T-cell (primary cell): Measurements from ENCODE around the gene SEC63. TPM values are rescaled to one million over a fixed set of nuclear protein-coding genes. Genes with fewer than 3 reads are reported as not detected.
"Not testable (repeated sequence)": the region's sequence is repeated elsewhere in the genome, so short reads cannot be mapped to it uniquely, and the experiment has no call there.

Experiments
- ATAC-seq, 4 experiments: fragments of 200-7000 bp in 3 of 4; fragments of 150-1000 bp in 1 of 4; cut with Tn5 transposase; replicated peaks in 1 of 4; 1 replicate in 3 of 4; 2 replicates in 1 of 4; pipeline ENCODE4 v1.10.0; 2021; ENCODE audit warnings: moderate library complexity in 3 of 4, mild to moderate bottlenecking in 2 of 4, moderate number of reproducible peaks in 1 of 4
- CTCF ChIA-PET, 2 donors: fragments of 300-600 bp; sonication (Branson Sonifier 250); formaldehyde crosslinking; loops; one replicate each; lab custom pipeline; 2022; ENCODE audit warnings: antibody characterized with exemption in 2 of 2; lab: Charles Lee
- POLR2A ChIA-PET, 2 donors: fragments of 300-600 bp; sonication (Branson Sonifier 250); formaldehyde crosslinking; loops; one replicate each; lab custom pipeline; 2022; ENCODE audit warnings: antibody characterized with exemption in 2 of 2; lab: Charles Lee
- DNase-seq, 35 experiments: peaks; one replicate each; pipeline versions ENCODE4 v3.0.0 to v3.0.0-alpha.2; 2013 to 2023
- H3K27ac ChIP-seq: one replicate; pipeline ENCODE4 v1.5.1; 2013; ENCODE audit warnings: low read length
- H3K27me3 ChIP-seq, 2 experiments: replicated peaks in 1 of 2; 1 replicate in 1 of 2; 2 replicates in 1 of 2; pipeline versions ENCODE4 v1.6.1 to v1.7.0; 2013; ENCODE audit warnings: low read length in 1 of 2, mixed read lengths in 1 of 2; ENCODE audit not compliant: control insufficient read depth in 2 of 2, insufficient read depth in 2 of 2; ENCODE audit errors: extremely low read depth in 1 of 2
- H3K36me3 ChIP-seq, 2 donors: 1 replicate in 1 of 2; 2 replicates in 1 of 2; pipeline versions ENCODE4 v1.6.1 to v1.7.0; 2013; ENCODE audit warnings: low read length in 1 of 2; ENCODE audit not compliant: control insufficient read depth in 2 of 2, insufficient read depth in 1 of 2; ENCODE audit errors: extremely low read depth in 1 of 2
- H3K4me1 ChIP-seq, 2 experiments: 1 replicate in 1 of 2; 2 replicates in 1 of 2; pipeline versions ENCODE4 v1.6.1 to v1.7.0; 2013; ENCODE audit warnings: low read length in 2 of 2, mixed read lengths in 1 of 2; ENCODE audit not compliant: insufficient read depth in 2 of 2, control insufficient read depth in 1 of 2; ENCODE audit errors: extremely low read depth in 1 of 2
- H3K4me3 ChIP-seq, 2 donors: 1 replicate in 1 of 2; 2 replicates in 1 of 2; pipeline versions ENCODE4 v1.5.1 to v1.7.0; 2013; ENCODE audit warnings: mild to moderate bottlenecking in 2 of 2, low read length in 1 of 2, moderate library complexity in 1 of 2; ENCODE audit not compliant: control insufficient read depth in 1 of 2; ENCODE audit errors: extremely low read depth in 1 of 2
- H3K9me3 ChIP-seq: 2 replicates; pipeline ENCODE4 v1.7.0; 2013
- H3K27ac Mint-ChIP-seq, 2 donors: one replicate each; pipeline ENCODE4 v1.8.0; 2020 to 2021; ENCODE audit warnings: mild to moderate bottlenecking in 2 of 2, mixed read lengths in 2 of 2
- H3K27me3 Mint-ChIP-seq, 2 donors: one replicate each; pipeline ENCODE4 v1.8.0; 2021 to 2022; ENCODE audit warnings: mixed read lengths in 2 of 2
- H3K36me3 Mint-ChIP-seq: one replicate; pipeline ENCODE4 v1.8.0; 2021; ENCODE audit warnings: mixed read lengths
- H3K4me1 Mint-ChIP-seq, 3 donors: one replicate each; pipeline ENCODE4 v1.8.0; 2020 to 2022; ENCODE audit warnings: mixed read lengths in 3 of 3, mild to moderate bottlenecking in 1 of 3
- H3K4me3 Mint-ChIP-seq, 3 donors: one replicate each; pipeline ENCODE4 v1.8.0; 2020 to 2022; ENCODE audit warnings: mild to moderate bottlenecking in 3 of 3, mixed read lengths in 3 of 3, moderate library complexity in 3 of 3
- H3K9me3 Mint-ChIP-seq, 3 donors: one replicate each; pipeline ENCODE4 v1.8.0; 2020 to 2022; ENCODE audit warnings: mixed read lengths in 3 of 3
- WGBS: methylation state at CpG from one replicate; pipeline ENCODE4 v1.1.5; 2013; ENCODE audit warnings: missing lambda C conversion rate; ENCODE audit not compliant: insufficient coverage; 5-methylcytosine and 5-hydroxymethylcytosine counted together
- total RNA-seq, 35 experiments: library from RNA in 6 of 35; stranded (reverse) in 6 of 35; fragments of 120-200 nt in 1 of 35; gene quantifications; one replicate each; pipeline versions ENCODE4 v1.2.1 to v1.2.4 and lab custom pipeline; 2013 to 2026

Gene SEC63
- total RNA-seq, 5 donors from 2014 or later (not counting 1 experiment from before 2014, with no cell fraction given): 56.2 to 85.5 (median 68.7) TPM

DNA sequence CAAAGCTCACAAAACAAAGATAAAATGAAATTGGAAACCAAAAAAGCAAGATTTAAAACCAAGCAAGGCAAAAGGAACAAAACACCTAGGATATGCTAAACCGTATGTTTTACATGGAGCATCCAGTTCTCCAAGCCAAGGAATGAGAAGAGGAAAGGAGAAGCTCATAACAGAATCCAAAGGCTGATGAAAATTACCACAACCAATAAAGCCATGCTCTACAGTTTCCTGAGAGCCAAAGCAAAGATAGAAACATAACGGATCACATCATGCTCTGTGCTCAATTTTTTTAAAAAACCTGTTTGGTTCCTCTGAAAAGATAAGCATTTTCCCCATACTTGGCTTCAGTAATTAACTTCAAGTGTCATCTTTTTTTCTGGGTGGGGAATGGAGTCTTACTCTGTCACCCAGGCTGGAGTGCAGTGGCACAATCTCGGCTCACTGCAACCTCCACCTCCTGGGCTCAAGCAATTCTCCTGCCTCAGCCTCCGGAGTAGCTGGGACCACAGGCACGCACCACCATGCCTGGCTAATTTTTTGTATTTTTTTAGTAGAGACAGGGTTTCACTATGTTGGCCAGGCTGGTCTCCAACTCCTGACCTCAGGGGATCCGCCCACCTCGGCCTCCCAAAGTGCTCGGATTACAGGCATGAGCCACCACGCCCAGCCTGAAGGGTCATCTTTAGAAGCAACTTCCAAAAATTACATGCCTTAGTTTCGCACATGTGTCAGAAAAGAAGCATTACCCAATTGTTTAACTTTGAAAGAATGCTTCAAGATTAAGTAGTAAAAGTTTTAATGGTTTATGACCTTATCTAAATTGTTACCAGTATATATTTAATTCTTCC, 31.1 kb downstream of the SEC63 start:
- H3K9me3 Mint-ChIP-seq, H3K4me3 Mint-ChIP-seq, H3K27ac ChIP-seq, H3K4me3 ChIP-seq, H3K36me3 ChIP-seq, H3K27me3 Mint-ChIP-seq, H3K27me3 ChIP-seq, H3K9me3 ChIP-seq, ATAC-seq, H3K4me1 ChIP-seq, H3K27ac Mint-ChIP-seq, POLR2A ChIA-PET, DNase-seq: not testable (repeated sequence)
- 100% methylated on average over 2 of the region's 10 CpGs for WGBS
- Mint-ChIP-seq H3K36me3 (peaks cover 26% of the 10 kb centered on the region), H3K4me1 (peaks cover 6 to 19% (median 9%) of the 10 kb centered on the region in 3 donors)
- CTCF ChIA-PET: interaction anchor here in 1 of 2 donors (1.1 kb wide), 1 partner anchor 14 kb away, joined by 3 read pairs; no protein-coding TSS in a partner anchor

DNA sequence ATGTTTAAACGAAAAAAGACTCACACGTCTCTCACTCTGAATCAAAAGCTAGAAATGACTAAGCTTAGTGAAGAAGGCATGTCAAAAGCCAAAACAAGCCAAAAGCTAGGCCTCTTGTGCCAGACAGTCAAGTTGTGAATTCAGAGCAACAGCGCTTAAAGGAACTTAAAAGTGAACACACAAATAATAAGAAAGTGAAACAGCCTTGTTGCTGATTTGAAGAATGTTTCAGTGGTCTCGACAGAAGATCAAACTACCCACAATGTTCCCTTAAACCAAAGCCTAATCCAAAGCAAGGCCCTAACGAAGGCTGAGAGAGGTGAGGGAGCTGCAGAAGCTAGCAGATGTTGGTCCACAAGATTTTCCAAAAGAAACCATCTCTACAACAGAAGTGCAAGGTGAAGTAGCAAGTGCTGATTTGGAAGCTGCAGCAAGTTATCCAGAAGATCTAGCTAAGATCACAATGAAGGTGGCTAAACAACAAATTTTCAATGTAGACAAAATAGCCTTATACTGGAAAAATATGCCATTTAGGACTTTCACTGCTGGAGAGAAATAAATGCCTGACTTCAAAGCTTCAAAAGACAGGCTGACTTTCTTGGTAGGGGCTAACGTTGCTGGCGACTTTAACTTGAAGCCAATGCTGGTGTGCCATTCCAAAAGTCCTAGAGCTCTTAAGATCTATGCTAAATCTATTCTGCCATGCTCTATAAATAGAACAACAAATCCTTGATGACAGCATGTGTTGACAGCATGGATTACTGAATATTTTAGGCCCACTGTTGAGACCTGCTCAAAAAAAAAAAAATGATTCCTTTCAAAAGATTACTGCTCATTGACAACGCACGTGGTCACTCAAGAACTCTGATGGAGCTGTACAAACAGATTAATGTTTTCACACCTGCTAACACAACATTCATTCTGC, 40.3 kb downstream of the SEC63 start:
- Mint-ChIP-seq H3K27ac (no peak overlapping the region), H3K36me3 (peaks cover 70% of the 10 kb centered on the region), H3K4me1 (peaks cover 0 to 14% (median 0%) of the 10 kb centered on the region in 3 donors), H3K9me3 (peaks cover 0 to 8% (median 0%) of the 10 kb centered on the region in 3 donors), H3K4me3 (no peak overlapping the region), H3K27me3 (no peaks in the 10 kb centered on the region)
- WGBS: 100% methylated on average over 1 of the region's 9 CpGs
- DNase-seq (no peak), ATAC-seq (no peak)
- Histone ChIP-seq H3K4me1 (no peaks in the 10 kb centered on the region), H3K36me3 (peaks cover 20 to 32% of the 10 kb centered on the region in 2 donors), H3K9me3 (no peaks in the 10 kb centered on the region), H3K27me3 (no peaks in the 10 kb centered on the region), H3K4me3 (no peak overlapping the region), H3K27ac (no peak overlapping the region)
- ChIA-PET POLR2A (interaction anchor here in 1 of 2 donors (0.6 kb wide), 1 partner anchor 496 kb away, joined by 8 read pairs; no protein-coding TSS in a partner anchor), CTCF (interaction anchor here in 1 of 2 donors (0.5 kb wide), 1 partner anchor 151 kb away, joined by 5 read pairs; no protein-coding TSS in a partner anchor)

DNA sequence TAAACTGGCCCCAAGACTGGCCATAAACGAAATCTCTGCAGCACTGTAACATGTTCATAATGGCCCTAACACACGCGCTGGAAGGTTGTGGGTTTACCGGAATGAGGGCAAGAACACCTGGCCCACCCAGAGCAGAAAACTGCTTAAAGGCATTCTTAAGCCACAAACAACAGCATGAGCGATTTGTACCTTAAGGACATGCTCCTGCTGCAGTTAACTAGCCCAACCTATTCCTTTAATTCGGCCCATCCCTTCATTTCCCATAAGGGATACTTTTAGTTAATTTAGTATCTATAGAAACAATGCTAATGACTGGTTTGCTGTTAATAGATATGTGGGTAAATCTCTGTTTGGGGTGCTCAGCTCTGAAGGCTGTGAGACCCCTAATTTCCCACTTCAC, 41.0 kb downstream of the SEC63 start:
- WGBS: 100% methylated on average over 5 of the region's 6 CpGs
- H3K27ac ChIP-seq, H3K4me3 ChIP-seq, POLR2A ChIA-PET, DNase-seq, H3K27me3 Mint-ChIP-seq, H3K4me1 ChIP-seq, H3K27me3 ChIP-seq, H3K9me3 Mint-ChIP-seq, CTCF ChIA-PET, H3K4me3 Mint-ChIP-seq, ATAC-seq, H3K9me3 ChIP-seq, H3K27ac Mint-ChIP-seq: not testable (repeated sequence)
- peaks cover 20 to 39% of the 10 kb centered on the region in 2 donors for H3K36me3 ChIP-seq
- H3K36me3 Mint-ChIP-seq: peaks cover 69% of the 10 kb centered on the region
- H3K4me1 Mint-ChIP-seq: peaks cover 0 to 14% (median 0%) of the 10 kb centered on the region in 3 donors

DNA sequence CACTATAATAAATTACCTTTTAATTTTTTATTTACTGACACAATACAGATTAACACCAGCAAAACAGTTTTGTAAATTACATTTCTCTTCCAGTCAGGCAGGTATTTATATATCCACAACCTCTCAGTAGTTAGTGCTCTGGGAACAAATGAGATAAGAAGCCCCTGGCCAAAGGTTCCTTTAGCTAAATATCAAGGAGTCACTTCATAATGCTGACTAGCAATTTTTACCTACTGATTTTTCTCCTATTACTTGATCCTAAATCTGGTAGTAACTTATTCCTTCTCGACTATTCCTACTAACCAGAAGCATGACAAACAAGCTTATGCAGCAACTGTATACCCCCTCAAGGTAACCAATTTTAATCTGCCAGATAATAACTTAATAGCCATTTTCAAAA, 46.3 kb downstream of the SEC63 start:
- Histone ChIP-seq H3K36me3 (peaks cover 4 to 53% of the 10 kb centered on the region in 2 donors), H3K27me3 (no peaks in the 10 kb centered on the region), H3K27ac (no peak overlapping the region), H3K9me3 (no peaks in the 10 kb centered on the region), H3K4me1 (no peaks in the 10 kb centered on the region), H3K4me3 (no peak overlapping the region)
- H3K9me3 Mint-ChIP-seq: no peaks in the 10 kb centered on the region
- H3K4me1 Mint-ChIP-seq: peaks cover 0 to 8% (median 0%) of the 10 kb centered on the region in 3 donors
- no peak overlapping the region for H3K4me3 Mint-ChIP-seq
- DNase-seq (no peak), ATAC-seq (no peak)
- WGBS: 86% methylated on average over 1 of the region's 1 CpG
- H3K36me3 Mint-ChIP-seq: peaks cover 52% of the 10 kb centered on the region
- ChIA-PET CTCF (interaction anchor here in 1 of 2 donors (0.6 to 0.9 kb wide), 2 partner anchors 138 to 1062 kb away, joined by 3 read pairs; no protein-coding TSS in a partner anchor), POLR2A (interaction anchor here (0.6 kb wide), 2 partner anchors 94 to 286 kb away, joined by 3 read pairs; no protein-coding TSS in a partner anchor)
- no peaks in the 10 kb centered on the region for H3K27me3 Mint-ChIP-seq
- H3K27ac Mint-ChIP-seq: no peak overlapping the region

DNA sequence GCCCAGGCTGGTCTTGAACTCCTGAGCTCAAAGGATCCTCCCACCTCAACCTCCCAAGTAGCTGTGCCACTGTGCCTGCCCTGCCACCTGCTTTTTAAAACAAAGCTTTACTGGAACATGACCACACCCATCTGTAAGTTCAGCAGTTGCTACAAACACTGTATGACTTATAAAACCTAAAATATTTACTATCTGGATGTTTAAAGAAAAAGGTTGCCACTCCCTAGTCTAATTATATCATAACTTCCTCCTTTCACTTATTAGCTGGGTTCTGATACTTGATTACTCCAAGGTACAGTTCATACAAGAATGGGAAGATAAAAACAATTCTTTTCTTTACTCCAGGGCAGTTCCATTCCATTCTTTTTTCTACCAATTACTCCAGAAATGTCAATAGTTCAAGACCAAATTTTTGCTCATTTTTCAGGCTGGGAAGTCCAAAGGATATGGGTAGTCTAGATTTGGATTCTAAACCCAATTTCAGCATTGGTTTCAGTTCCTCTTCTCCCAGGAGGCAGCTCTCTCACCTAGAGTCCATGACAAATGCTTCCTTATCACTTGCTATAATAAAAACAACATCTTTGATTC, 63.1 kb downstream of the SEC63 start:
- H3K27ac ChIP-seq: no peak overlapping the region
- no peak overlapping the region for H3K4me3 ChIP-seq
- H3K4me1 ChIP-seq: no peaks in the 10 kb centered on the region
- POLR2A ChIA-PET: no interaction called here
- ATAC-seq (no peak), DNase-seq (no peak)
- Mint-ChIP-seq H3K4me3 (no peak overlapping the region), H3K36me3 (peaks cover 65% of the 10 kb centered on the region), H3K4me1 (peaks cover 5 to 7% (median 5%) of the 10 kb centered on the region in 3 donors), H3K9me3 (no peaks in the 10 kb centered on the region), H3K27me3 (no peaks in the 10 kb centered on the region), H3K27ac (peak overlapping the region; percentile 13 to 40)
- H3K9me3 ChIP-seq: no peaks in the 10 kb centered on the region
- CTCF ChIA-PET: no interaction called here
- H3K27me3 ChIP-seq: no peaks in the 10 kb centered on the region
- peaks cover 0 to 36% of the 10 kb centered on the region in 2 donors for H3K36me3 ChIP-seq

DNA sequence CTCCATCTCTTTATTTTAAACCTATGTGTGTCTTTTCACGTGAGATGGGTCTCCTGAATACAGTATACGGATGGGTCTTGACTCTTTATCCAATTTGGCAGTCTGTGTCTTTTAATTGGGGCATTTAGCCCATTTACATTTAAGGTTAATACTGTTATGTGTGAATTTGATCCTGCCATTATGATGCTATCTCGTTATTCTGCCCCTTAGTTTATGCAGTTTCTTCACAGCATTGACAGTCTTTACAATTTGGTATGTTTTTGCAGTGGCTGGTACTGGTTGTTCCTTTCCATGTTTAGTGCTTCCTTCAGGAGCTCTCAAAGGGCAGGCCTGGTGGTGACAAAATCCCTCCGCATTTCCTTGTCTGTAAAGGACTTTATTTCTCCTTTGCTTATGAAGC, 67.6 kb downstream of the SEC63 start:
- H3K9me3 ChIP-seq, H3K4me3 ChIP-seq, POLR2A ChIA-PET, ATAC-seq, H3K4me1 ChIP-seq, H3K27ac Mint-ChIP-seq, H3K27ac ChIP-seq, H3K27me3 Mint-ChIP-seq, H3K4me1 Mint-ChIP-seq, DNase-seq, H3K27me3 ChIP-seq, CTCF ChIA-PET, H3K4me3 Mint-ChIP-seq: not testable (repeated sequence)
- 100% methylated on average over 1 of the region's 4 CpGs for WGBS
- peaks cover 0 to 32% of the 10 kb centered on the region in 2 donors for H3K36me3 ChIP-seq
- Mint-ChIP-seq H3K9me3 (peaks cover 3 to 13% (median 7%) of the 10 kb centered on the region in 3 donors), H3K36me3 (peaks cover 69% of the 10 kb centered on the region)
